Natural killer cell treated with Interleukin-12 subunit alpha and Interleukin-12 subunit beta and Interleukin-15 and Interleukin-18, amount 100 ng/mL, for 72 hours (primary cell): ENCODE measurements around the gene STPG1. TPM values are rescaled to one million over a fixed set of nuclear protein-coding genes. Genes with fewer than 3 reads are reported as not detected.

ENCODE experiments used
- ATAC-seq, 2 donors: fragments of 150-1000 bp; cut with Tn5 transposase in 1 of 2; sonication (Bioruptor Pico), chemical (Tn5 transposase) in 1 of 2; 2 replicates each; pipeline ENCODE4 v1.10.0; 2021
- DNase-seq: peaks from one replicate; pipeline ENCODE4 v3.0.0; 2022; ENCODE audit warnings: low spot score
- H3K27ac Mint-ChIP-seq, 2 donors: 1 replicate in 1 of 2; 2 replicates in 1 of 2; pipeline ENCODE4 v1.8.0; 2022; ENCODE audit warnings: mixed read lengths in 2 of 2, mild to moderate bottlenecking in 1 of 2, moderate library complexity in 1 of 2
- H3K27me3 Mint-ChIP-seq, 2 donors: 1 replicate in 1 of 2; 2 replicates in 1 of 2; pipeline ENCODE4 v1.8.0; 2022; ENCODE audit warnings: mixed read lengths in 2 of 2
- H3K36me3 Mint-ChIP-seq: one replicate; pipeline ENCODE4 v1.8.0; 2022; ENCODE audit warnings: mixed read lengths
- H3K4me1 Mint-ChIP-seq, 2 donors: 1 replicate in 1 of 2; 2 replicates in 1 of 2; pipeline ENCODE4 v1.8.0; 2022; ENCODE audit warnings: low read depth in 2 of 2, mixed read lengths in 2 of 2, mild to moderate bottlenecking in 1 of 2
- H3K4me3 Mint-ChIP-seq: one replicate; pipeline ENCODE4 v1.8.0; 2022; ENCODE audit warnings: mixed read lengths
- H3K9me3 Mint-ChIP-seq: 2 replicates; pipeline ENCODE4 v1.8.0; 2022; ENCODE audit warnings: mixed read lengths
- total RNA-seq, 2 donors: library from RNA; stranded (reverse); gene quantifications; one replicate each; pipeline ENCODE4 v1.2.3, GENCODE V29; 2022

STPG1 gene
- total RNA-seq, 2 donors from 2014 or later, result 2.3 to 5.4 TPM

DNA sequence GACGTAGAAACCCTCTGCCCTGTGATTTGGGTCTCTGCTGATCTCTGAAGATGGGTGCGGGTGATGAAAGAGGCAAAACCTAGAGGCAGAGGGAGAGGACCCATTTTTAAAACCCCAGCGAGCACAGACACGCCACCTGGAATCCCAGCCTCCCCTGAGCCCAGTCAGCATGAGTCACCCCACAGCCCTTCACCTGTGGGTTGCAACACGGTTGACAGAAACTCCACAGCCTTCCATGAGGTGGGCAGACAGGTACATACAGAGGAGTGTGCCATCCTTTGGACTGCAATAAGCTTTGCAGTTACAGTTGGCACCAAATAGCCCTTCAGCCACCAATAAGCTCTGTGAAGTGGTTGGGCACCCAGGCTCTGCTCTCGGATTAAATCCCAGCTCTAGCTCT lies 96.5 kb downstream of the STPG1 start:
- Mint-ChIP-seq H3K27ac (no peak overlapping the region), H3K27me3 (peaks cover 36 to 72% of the 10 kb centered on the region in 2 donors), H3K9me3 (no peaks in the 10 kb centered on the region), H3K4me3 (no peak overlapping the region), H3K36me3 (no peaks in the 10 kb centered on the region), H3K4me1 (peaks cover 31 to 34% of the 10 kb centered on the region in 2 donors)
- no peak for ATAC-seq
- no peak for DNase-seq

DNA sequence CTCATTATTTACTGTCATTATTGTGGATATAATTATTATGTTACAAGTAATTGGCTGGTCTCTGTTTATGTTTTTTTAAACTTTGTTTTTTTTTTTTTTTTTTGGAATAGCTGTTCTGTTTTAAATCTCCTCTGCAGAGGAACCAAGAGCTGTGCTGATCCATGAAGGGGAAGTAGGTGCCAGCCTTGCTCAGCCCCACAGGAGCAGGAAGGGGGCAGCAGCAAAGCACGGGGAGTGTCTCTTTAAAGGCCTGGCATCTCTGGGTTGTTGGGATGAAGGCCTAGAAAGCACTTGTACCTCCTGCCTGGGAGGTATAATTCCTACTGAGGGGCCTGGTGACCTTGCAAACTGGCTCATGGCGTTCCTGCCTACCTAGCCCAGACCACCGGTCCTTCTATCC lies 96.9 kb downstream of the STPG1 start:
- no peak for ATAC-seq
- peaks cover 30 to 32% of the 10 kb centered on the region in 2 donors for H3K4me1 Mint-ChIP-seq
- H3K36me3 Mint-ChIP-seq, result no peaks in the 10 kb centered on the region
- no peaks in the 10 kb centered on the region for H3K9me3 Mint-ChIP-seq
- no peak for DNase-seq
- H3K27me3 Mint-ChIP-seq, result peaks cover 36 to 72% of the 10 kb centered on the region in 2 donors
- no peak overlapping the region for H3K4me3 Mint-ChIP-seq
- no peak overlapping the region for H3K27ac Mint-ChIP-seq

DNA sequence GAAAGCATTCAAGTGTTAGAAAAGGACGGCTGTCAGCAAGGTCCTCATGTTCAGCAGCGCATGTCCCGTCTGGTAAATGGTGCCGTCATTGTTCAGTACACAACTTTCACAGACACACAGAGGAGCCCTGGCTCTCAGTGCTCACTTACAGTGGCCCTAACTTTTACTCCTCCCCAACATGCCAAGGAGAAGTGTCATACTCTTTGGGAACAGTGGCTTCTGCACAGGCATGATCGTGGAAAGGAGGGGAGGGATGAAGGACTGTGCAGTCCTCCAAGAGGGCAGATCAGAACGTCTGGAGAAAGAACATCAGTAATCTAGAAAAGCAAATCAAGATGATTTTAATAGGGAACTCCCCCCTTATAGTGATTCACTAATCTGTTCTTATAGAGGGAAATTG lies 98.2 kb downstream of the STPG1 start:
- Mint-ChIP-seq H3K27ac (no peak overlapping the region), H3K27me3 (peaks cover 33 to 63% of the 10 kb centered on the region in 2 donors), H3K9me3 (no peaks in the 10 kb centered on the region), H3K36me3 (no peaks in the 10 kb centered on the region), H3K4me1 (peaks cover 19 to 20% of the 10 kb centered on the region in 2 donors), H3K4me3 (no peak overlapping the region)
- DNase-seq (no peak), ATAC-seq (no peak)

DNA sequence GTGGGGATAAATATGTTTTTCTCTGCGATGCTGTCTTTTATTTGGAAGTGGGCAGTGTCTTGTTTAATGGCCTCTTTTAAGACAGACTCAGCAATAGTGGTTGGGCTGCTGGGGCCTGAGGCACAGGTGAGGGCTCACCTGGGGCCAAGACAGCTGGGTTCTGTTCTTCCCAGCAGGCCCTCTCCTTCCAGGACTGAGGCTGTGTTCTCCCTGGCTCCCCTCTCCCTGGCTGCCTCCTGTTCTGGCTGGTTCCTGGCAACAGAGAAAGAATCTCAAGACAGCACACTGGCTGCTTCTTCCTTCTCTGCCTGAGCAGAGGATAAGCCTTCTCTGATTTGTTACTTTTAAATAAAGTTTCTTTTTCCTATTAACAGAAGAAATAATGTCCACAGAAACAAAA lies 101.8 kb downstream of the STPG1 start:
- peaks cover 23 to 36% of the 10 kb centered on the region in 2 donors for H3K27me3 Mint-ChIP-seq
- H3K4me1 Mint-ChIP-seq, result no peaks in the 10 kb centered on the region
- DNase-seq (no peak), ATAC-seq (no peak)
- no peak overlapping the region for H3K4me3 Mint-ChIP-seq
- H3K27ac Mint-ChIP-seq, result no peak overlapping the region
- H3K9me3 Mint-ChIP-seq, result no peaks in the 10 kb centered on the region
- H3K36me3 Mint-ChIP-seq, result no peaks in the 10 kb centered on the region

DNA sequence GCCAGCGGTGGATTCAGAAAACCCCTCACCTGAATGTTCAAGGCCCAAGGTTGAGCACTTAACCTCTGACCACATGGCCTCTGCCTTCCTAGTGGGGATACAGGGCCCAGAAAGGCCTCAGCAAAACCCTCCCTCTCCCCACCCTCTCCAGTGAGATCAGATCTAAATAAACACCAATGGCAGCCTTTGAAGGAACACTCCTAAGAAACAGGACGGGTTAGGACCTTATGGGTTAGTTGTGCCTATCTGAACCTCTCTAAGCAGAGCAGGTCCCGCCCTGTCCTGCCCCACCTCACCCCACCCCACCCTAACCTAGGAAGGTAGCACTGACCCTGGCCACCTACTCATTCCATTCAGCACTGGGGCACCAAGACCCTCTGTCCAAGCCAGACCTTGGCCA lies 102.3 kb downstream of the STPG1 start:
- Mint-ChIP-seq H3K4me1 (no peaks in the 10 kb centered on the region), H3K27me3 (peaks cover 24 to 34% of the 10 kb centered on the region in 2 donors), H3K27ac (no peak overlapping the region), H3K4me3 (no peak overlapping the region), H3K36me3 (no peaks in the 10 kb centered on the region), H3K9me3 (no peaks in the 10 kb centered on the region)
- DNase-seq (no peak), ATAC-seq (no peak)

DNA sequence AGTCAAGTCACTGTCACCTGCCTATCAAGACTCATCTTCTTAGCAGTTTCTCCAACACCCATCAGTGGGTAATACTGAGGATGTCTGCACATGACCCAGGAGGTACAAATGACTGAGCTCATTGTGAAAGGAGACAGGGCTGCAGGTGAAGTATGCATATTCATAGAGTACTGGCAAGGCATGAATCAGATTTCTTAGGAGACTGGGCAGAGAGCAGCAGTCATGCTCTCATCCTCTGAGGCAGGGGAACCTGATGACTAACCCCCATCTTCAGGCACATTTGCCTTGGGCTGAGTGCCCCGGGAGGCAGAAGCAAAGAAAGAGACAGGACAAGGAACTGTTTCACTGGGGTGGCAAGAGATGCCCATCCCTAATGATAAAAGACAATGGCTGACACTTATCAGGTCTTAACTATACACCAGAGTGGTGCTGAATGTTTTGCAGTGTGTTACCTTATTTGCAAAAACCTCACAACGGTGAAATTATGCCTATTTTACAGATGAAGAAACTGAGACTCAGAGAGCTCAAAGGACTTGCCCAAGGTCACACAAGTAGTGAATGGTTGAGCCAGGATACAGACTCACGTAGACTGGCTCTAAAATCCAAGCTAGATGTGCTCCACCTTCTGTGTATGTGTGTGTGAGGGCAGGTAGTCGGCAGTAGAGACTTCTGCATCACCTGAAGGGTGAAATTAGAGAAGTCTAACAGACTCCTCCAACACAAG lies 103.7 kb downstream of the STPG1 start:
- ATAC-seq (peak; percentile 52 to 53), DNase-seq (no peak)
- Mint-ChIP-seq H3K27ac (no peak overlapping the region), H3K4me1 (no peaks in the 10 kb centered on the region), H3K27me3 (peaks cover 26 to 29% of the 10 kb centered on the region in 2 donors), H3K36me3 (no peaks in the 10 kb centered on the region), H3K9me3 (no peaks in the 10 kb centered on the region), H3K4me3 (no peak overlapping the region)

DNA sequence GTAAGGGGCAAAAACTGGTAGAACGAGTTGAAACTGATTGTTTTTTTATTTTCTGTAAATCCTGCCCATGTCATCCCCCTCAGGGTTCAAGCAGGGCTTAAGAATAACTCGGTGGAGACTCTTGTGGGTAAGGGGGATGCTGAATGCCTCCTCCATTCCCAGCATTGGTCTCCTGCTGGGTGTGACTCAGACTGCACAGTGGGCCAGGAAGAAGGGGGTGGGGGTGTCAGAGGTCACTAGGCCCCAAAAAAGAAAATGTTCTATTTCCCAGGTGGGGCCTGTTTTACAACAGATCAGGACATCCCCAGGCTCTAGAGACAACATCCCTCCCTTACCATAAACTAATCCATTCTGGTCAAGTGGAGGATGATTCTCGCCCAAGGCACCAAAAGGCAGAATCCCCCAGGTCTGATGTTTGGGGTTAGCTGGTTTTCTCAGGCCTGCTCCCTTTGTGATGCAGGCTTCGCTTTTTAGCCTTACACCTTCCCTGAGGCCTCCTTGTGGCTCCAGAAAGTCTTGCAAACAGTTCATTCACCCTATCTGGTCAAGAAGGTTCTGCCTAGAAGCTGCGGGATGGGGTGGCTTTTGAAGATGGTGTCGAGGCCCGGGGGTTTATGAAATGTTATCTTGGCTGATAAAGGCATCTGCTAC lies 105.1 kb downstream of the STPG1 start:
- H3K4me3 Mint-ChIP-seq, result no peak overlapping the region
- H3K36me3 Mint-ChIP-seq, result no peaks in the 10 kb centered on the region
- peaks cover 22 to 30% of the 10 kb centered on the region in 2 donors for H3K27me3 Mint-ChIP-seq
- no peak for ATAC-seq
- no peak for DNase-seq
- H3K4me1 Mint-ChIP-seq, result no peaks in the 10 kb centered on the region
- no peaks in the 10 kb centered on the region for H3K9me3 Mint-ChIP-seq
- H3K27ac Mint-ChIP-seq, result no peak overlapping the region

Other genes with a start within 250 kb of the STPG1 start
- gene IFNLR1, start 226.5 kb downstream of the STPG1 start, total RNA-seq, result 1 to 10 TPM in 1 of 2 donors, under 1 TPM in 1; 0.36 to 2.0 TPM
- gene GRHL3, start 94.4 kb downstream of the STPG1 start, total RNA-seq, result not detected
- gene NIPAL3, start 2.0 kb upstream of the STPG1 start, total RNA-seq, result 10 to 100 TPM; 22.0 to 28.1 TPM
- 1 to 10 TPM; 1.9 to 2.7 TPM for gene RCAN3, start 89.1 kb upstream of the STPG1 start, total RNA-seq
- not detected for gene NCMAP, start 142.3 kb upstream of the STPG1 start, total RNA-seq
- 100 to 1,000 TPM; 177 to 254 TPM for gene SRRM1, start 229.5 kb upstream of the STPG1 start, total RNA-seq